Transverse colon (tissue), 4 donors: ENCODE data around the gene TRAPPC10.

ENCODE experiments used
- CTCF ChIP-seq, 5 experiments: fragments of 200-600 bp in 3 of 5; fragments of 450-650 bp in 2 of 5; sonication (generic) in 3 of 5; IDR thresholded peaks; 1 replicate in 2 of 5; 2 replicates in 3 of 5; pipeline ENCODE4 v1.5.1; 2016 to 2017; ENCODE audit warnings: antibody characterized with exemption in 5 of 5, inconsistent platforms in 3 of 5, mild to moderate bottlenecking in 2 of 5, moderate library complexity in 1 of 5
- POLR2A ChIP-seq: fragments of 450-650 bp; IDR thresholded peaks from one replicate; pipeline ENCODE4 v1.6.1; 2016; ENCODE audit warnings: antibody characterized with exemption, mild to moderate bottlenecking, moderate library complexity
- POLR2AphosphoS5 ChIP-seq, 3 donors: sonication (generic); formaldehyde crosslinking; IDR thresholded peaks; one replicate each; pipeline ENCODE4 v1.6.1; 2016; ENCODE audit warnings: antibody characterized with exemption in 3 of 3

- TF ChIP-seq CTCF (IDR thresholded peaks at IDR 0.05) (no peak), POLR2AphosphoS5 (IDR thresholded peaks at IDR 0.05) (no peak), POLR2A (no peak)
Observed at GRCh38 chr21:43986544-43987451, 25.3 kb upstream of the TRAPPC10 start.
